Fibroblast of lung (primary cell): ENCODE results near the gene MUS81. TPM values are rescaled to one million over a fixed set of nuclear protein-coding genes. Genes with fewer than 3 reads are reported as not detected.

Experiments
- DNase-seq, 2 donors: peaks; one replicate each; pipeline versions ENCODE4 v3.0.0 to v3.0.0-alpha.2; 2010; ENCODE audit warnings: low read depth in 2 of 2
- H2AFZ ChIP-seq: 2 replicates; pipeline ENCODE4 v1.5.1; 2012; ENCODE audit warnings: low read length, control low read depth, inconsistent platforms
- H3K27ac ChIP-seq: 2 replicates; pipeline ENCODE4 v1.5.1; 2011; ENCODE audit warnings: low read length, control low read depth; ENCODE audit not compliant: insufficient read depth
- H3K27me3 ChIP-seq: 2 replicates; pipeline ENCODE4 v1.5.1; 2011; ENCODE audit warnings: mild to moderate bottlenecking, low read length; ENCODE audit not compliant: control insufficient read depth, insufficient read depth
- H3K36me3 ChIP-seq: 2 replicates; pipeline ENCODE4 v1.5.1; 2011; ENCODE audit warnings: low read length; ENCODE audit not compliant: control insufficient read depth, insufficient read depth
- H3K4me1 ChIP-seq: 2 replicates; pipeline ENCODE4 v1.5.1; 2011; ENCODE audit warnings: low read length; ENCODE audit not compliant: control insufficient read depth, insufficient read depth; ENCODE audit errors: extremely low read depth
- H3K4me2 ChIP-seq: 2 replicates; pipeline ENCODE4 v1.5.1; 2011; ENCODE audit warnings: low read length, control low read depth; ENCODE audit not compliant: insufficient read depth; ENCODE audit errors: extremely low read depth
- H3K4me3 ChIP-seq, 4 experiments: fragments of 200-600 bp in 1 of 4; sonication (generic) in 1 of 4; replicated peaks in 1 of 4; 2 replicates each; pipeline ENCODE4 v1.5.1; 2011 to 2016; ENCODE audit warnings: low read length in 4 of 4, low read depth in 3 of 4, mild to moderate bottlenecking in 3 of 4, control low read depth in 2 of 4, inconsistent platforms in 1 of 4, mixed read lengths in 1 of 4; ENCODE audit not compliant: insufficient read depth in 1 of 4; ENCODE audit errors: control extremely low read depth in 1 of 4
- H3K79me2 ChIP-seq: 2 replicates; pipeline ENCODE4 v1.5.1; 2012; ENCODE audit warnings: mild to moderate bottlenecking, low read length, inconsistent platforms; ENCODE audit not compliant: control insufficient read depth, insufficient read depth
- H3K9ac ChIP-seq: 2 replicates; pipeline ENCODE4 v1.5.1; 2011; ENCODE audit warnings: mild to moderate bottlenecking, low read length, control low read depth; ENCODE audit not compliant: insufficient read depth
- H3K9me3 ChIP-seq: 2 replicates; pipeline ENCODE4 v1.5.1; 2012; ENCODE audit warnings: low read depth, low read length; ENCODE audit not compliant: control insufficient read depth, insufficient read depth
- H4K20me1 ChIP-seq: 2 replicates; pipeline ENCODE4 v1.5.1; 2011; ENCODE audit warnings: low read length; ENCODE audit not compliant: control insufficient read depth, insufficient read depth; ENCODE audit errors: extremely low read depth
- CTCF ChIP-seq, 2 donors: IDR thresholded peaks in 1 of 2; conservative IDR thresholded peaks in 1 of 2; 1 replicate in 1 of 2; 2 replicates in 1 of 2; pipeline ENCODE4 v1.5.1; 2011 to 2012; ENCODE audit warnings: low read length in 2 of 2, control low read depth in 1 of 2, inconsistent platforms in 1 of 2, low read depth in 1 of 2, mild to moderate bottlenecking in 1 of 2
- EZH2 ChIP-seq: IDR thresholded peaks from 2 replicates; pipeline ENCODE4 v1.5.1; 2012; ENCODE audit warnings: low read length, control low read depth, mild to moderate bottlenecking; ENCODE audit errors: missing control alignments
- polyA plus RNA-seq, 2 donors: library from polyadenylated mRNA; depleted of rRNA in 1 of 2; stranded (reverse) in 1 of 2; unstranded in 1 of 2; fragments of >200 nt; gene quantifications; 2 replicates each; pipeline ENCODE4 v1.2.1, GENCODE V29; 2011 to 2012; ENCODE audit warnings: missing spikeins in 1 of 2
- total RNA-seq: library from RNA; depleted of rRNA; stranded (reverse); fragments of >200 nt; gene quantifications from 2 replicates; pipeline ENCODE4 v1.2.1, GENCODE V29; 2014

The MUS81 gene
- total and polyA plus RNA-seq, 2 donors (not counting 1 experiment from before 2014, with no cell fraction given): 23.6 to 56.8 TPM

GRCh38 chr11:65897020-65897471, 36.8 kb downstream of the MUS81 start:
- Histone ChIP-seq H3K4me1 (peaks cover 31% of the 10 kb centered on the region), H3K9me3 (no peaks in the 10 kb centered on the region), H3K9ac (peak overlapping the region; percentile 45), H3K36me3 (peaks cover 22% of the 10 kb centered on the region), H3K4me2 (peak overlapping the region; percentile 84), H3K4me3 (peak overlapping the region; percentile 14 to 96 (median 58)), H2AFZ (no peak overlapping the region), H3K79me2 (peaks cover 93% of the 10 kb centered on the region), H3K27ac (peak overlapping the region; percentile 100), H3K27me3 (no peaks in the 10 kb centered on the region), H4K20me1 (no peaks in the 10 kb centered on the region)
- no peak for TF ChIP-seq CTCF (conservative IDR thresholded peaks at IDR 0.05 in 1 of 2, IDR thresholded peaks at IDR 0.05 in 1 of 2; ENCODE audit: low read depth in 1 of 2, low read length in 2 of 2)
- no peak for TF ChIP-seq EZH2
- DNase-seq: peak in 1 of 2 donors; percentile 28

- H3K27me3 ChIP-seq: no peaks in the 10 kb centered on the region
- H3K79me2 ChIP-seq: peaks cover 80% of the 10 kb centered on the region
- DNase-seq: peak in 1 of 2 donors; percentile 30
- peak overlapping the region; percentile 53 for H3K4me2 ChIP-seq
- H3K9me3 ChIP-seq: no peaks in the 10 kb centered on the region
- no peaks in the 10 kb centered on the region for H4K20me1 ChIP-seq
- peaks cover 13% of the 10 kb centered on the region for H3K36me3 ChIP-seq
- TF ChIP-seq CTCF (conservative IDR thresholded peaks at IDR 0.05 in 1 of 2, IDR thresholded peaks at IDR 0.05 in 1 of 2; ENCODE audit: low read depth in 1 of 2, low read length in 2 of 2) (no peak), EZH2 (no peak)
- H3K9ac ChIP-seq: peak overlapping the region; percentile 99
- H3K27ac ChIP-seq: peak overlapping the region; percentile 100
- H3K4me1 ChIP-seq: peaks cover 40% of the 10 kb centered on the region
- H2AFZ ChIP-seq: no peak overlapping the region
- H3K4me3 ChIP-seq: peak overlapping the region; percentile 82 to 97 (median 91)
Observed at GRCh38 chr11:65898656-65899355, 38.6 kb downstream of the MUS81 start.

- H3K27me3 ChIP-seq: no peaks in the 10 kb centered on the region
- H3K27ac ChIP-seq: peak overlapping the region; percentile 100
- TF ChIP-seq EZH2 (no peak), CTCF (conservative IDR thresholded peaks at IDR 0.05 in 1 of 2, IDR thresholded peaks at IDR 0.05 in 1 of 2; ENCODE audit: low read depth in 1 of 2, low read length in 2 of 2) (no peak)
- no peaks in the 10 kb centered on the region for H3K9me3 ChIP-seq
- H3K4me1 ChIP-seq: peaks cover 37% of the 10 kb centered on the region
- H3K9ac ChIP-seq: peak overlapping the region; percentile 99
- peak overlapping the region; percentile 72 to 97 (median 89) for H3K4me3 ChIP-seq
- peaks cover 9% of the 10 kb centered on the region for H3K36me3 ChIP-seq
- no peaks in the 10 kb centered on the region for H4K20me1 ChIP-seq
- peaks cover 72% of the 10 kb centered on the region for H3K79me2 ChIP-seq
- H2AFZ ChIP-seq: no peak overlapping the region
- peak overlapping the region; percentile 32 for H3K4me2 ChIP-seq
- DNase-seq: peak; percentile 71 to 76
Observed at GRCh38 chr11:65899356-65900124, 39.3 kb downstream of the MUS81 start.
